Measurements from ENCODE around the gene RRN3. TPM values are rescaled to one million over a fixed set of nuclear protein-coding genes. Genes with fewer than 3 reads are reported as not detected.
"Not testable (repeated sequence)": the region's sequence is repeated elsewhere in the genome, so short reads cannot be mapped to it uniquely, and the experiment has no call there.

Gene RRN3, protein sequence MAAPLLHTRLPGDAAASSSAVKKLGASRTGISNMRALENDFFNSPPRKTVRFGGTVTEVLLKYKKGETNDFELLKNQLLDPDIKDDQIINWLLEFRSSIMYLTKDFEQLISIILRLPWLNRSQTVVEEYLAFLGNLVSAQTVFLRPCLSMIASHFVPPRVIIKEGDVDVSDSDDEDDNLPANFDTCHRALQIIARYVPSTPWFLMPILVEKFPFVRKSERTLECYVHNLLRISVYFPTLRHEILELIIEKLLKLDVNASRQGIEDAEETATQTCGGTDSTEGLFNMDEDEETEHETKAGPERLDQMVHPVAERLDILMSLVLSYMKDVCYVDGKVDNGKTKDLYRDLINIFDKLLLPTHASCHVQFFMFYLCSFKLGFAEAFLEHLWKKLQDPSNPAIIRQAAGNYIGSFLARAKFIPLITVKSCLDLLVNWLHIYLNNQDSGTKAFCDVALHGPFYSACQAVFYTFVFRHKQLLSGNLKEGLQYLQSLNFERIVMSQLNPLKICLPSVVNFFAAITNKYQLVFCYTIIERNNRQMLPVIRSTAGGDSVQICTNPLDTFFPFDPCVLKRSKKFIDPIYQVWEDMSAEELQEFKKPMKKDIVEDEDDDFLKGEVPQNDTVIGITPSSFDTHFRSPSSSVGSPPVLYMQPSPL
- total RNA-seq (10 to 100 TPM; 28.3 to 38.6 (median 32.1) TPM), polyA plus RNA-seq (10 to 100 TPM; 11.6 to 16.8 (median 12.5) TPM)
- long read RNA-seq, donor 1, partial matches to known transcripts = 0 of 3 reads
- long read RNA-seq, donor 1, other reads (novel, unspliced or antisense) = 0 of 3 reads
- long read RNA-seq, donor 2, partial matches to known transcripts = 0 of 3 reads
- long read RNA-seq, donor 2, other reads (novel, unspliced or antisense) = 0 of 3 reads

GRCh38 chr16:15093955-15094827, at the start of gene RRN3:
TSS of gene RRN3 (minus strand) at chr16:15094272. CDS start at chr16:15094233, 39 bp downstream.
- H3K27me3 ChIP-seq (replicated peaks in 1 of 7) = not testable (repeated sequence)

GRCh38 chr16:15143601-15144091, 49.6 kb upstream of the RRN3 start:
- peak overlapping the region in 2 of 8 donors; percentile 11 to 40 for H3K4me3 ChIP-seq
- H3K27me3 ChIP-seq (replicated peaks in 1 of 7); H3K36me3 ChIP-seq; intact Hi-C loops (cut with DNase I; ENCODE audit: low total_unique reads); DNase-seq; H3K9me3 ChIP-seq: not testable (repeated sequence)
- peak overlapping the region in 7 of 8 donors; percentile 22 to 75 (median 64) for H3K27ac ChIP-seq
- WGBS, 5 donors = 59 to 75% (median 66%) methylated on average over 9 to 26 of the region's 26 CpGs
- H3K4me1 ChIP-seq = peaks cover 0 to 47% (median 23%) of the 10 kb centered on the region in 6 donors

More at GRCh38 chr16:15093955-15094827, at the start of gene RRN3:
- peak; percentile 98 for DNase-seq
- peaks cover 8 to 39% (median 22%) of the 10 kb centered on the region in 6 donors for H3K4me1 ChIP-seq
- H3K27ac ChIP-seq = peak within 1 kb of the TSS; percentile 62 to 91 (median 86)
- intact Hi-C loops (cut with DNase I; ENCODE audit: low total_unique reads); H3K9me3 ChIP-seq: not testable (repeated sequence)
- TF ChIP-seq POLR2AphosphoS5 (IDR thresholded peaks at IDR 0.05) = peak; percentile 90 to 95 (median 93)
- TF ChIP-seq POLR2A (IDR thresholded peaks at IDR 0.05) = peak in 2 of 3 donors; percentile 9 to 50
- peak in 1 of 11 experiments; percentile 27 for TF ChIP-seq CTCF (IDR thresholded peaks at IDR 0.05 in 8 of 11, conservative IDR thresholded peaks at IDR 0.05 in 3 of 11)
- H3K36me3 ChIP-seq = peaks cover 0 to 32% (median 10%) of the 10 kb centered on the region in 6 donors
- H3K4me3 ChIP-seq = peak within 1 kb of the TSS; percentile 43 to 84 (median 64)
- WGBS, 5 donors = 3 to 4% (median 3%) methylated on average over 48 to 56 of the region's 56 CpGs

GRCh38 chr16:15142891-15143600, 49.0 kb upstream of the RRN3 start:
- H3K4me1 ChIP-seq = peaks cover 0 to 47% (median 23%) of the 10 kb centered on the region in 6 donors
- H3K27me3 ChIP-seq (replicated peaks in 1 of 7); intact Hi-C loops (cut with DNase I; ENCODE audit: low total_unique reads); H3K9me3 ChIP-seq; H3K36me3 ChIP-seq; H3K4me3 ChIP-seq; DNase-seq: not testable (repeated sequence)
- 73 to 100% (median 76%) methylated on average over 1 to 25 of the region's 26 CpGs; no CpG with 5 or more reads in 1 of the 5 donors for WGBS, 5 donors
- H3K27ac ChIP-seq = peak overlapping the region in 5 of 8 donors; percentile 57 to 75 (median 73)

DNA sequence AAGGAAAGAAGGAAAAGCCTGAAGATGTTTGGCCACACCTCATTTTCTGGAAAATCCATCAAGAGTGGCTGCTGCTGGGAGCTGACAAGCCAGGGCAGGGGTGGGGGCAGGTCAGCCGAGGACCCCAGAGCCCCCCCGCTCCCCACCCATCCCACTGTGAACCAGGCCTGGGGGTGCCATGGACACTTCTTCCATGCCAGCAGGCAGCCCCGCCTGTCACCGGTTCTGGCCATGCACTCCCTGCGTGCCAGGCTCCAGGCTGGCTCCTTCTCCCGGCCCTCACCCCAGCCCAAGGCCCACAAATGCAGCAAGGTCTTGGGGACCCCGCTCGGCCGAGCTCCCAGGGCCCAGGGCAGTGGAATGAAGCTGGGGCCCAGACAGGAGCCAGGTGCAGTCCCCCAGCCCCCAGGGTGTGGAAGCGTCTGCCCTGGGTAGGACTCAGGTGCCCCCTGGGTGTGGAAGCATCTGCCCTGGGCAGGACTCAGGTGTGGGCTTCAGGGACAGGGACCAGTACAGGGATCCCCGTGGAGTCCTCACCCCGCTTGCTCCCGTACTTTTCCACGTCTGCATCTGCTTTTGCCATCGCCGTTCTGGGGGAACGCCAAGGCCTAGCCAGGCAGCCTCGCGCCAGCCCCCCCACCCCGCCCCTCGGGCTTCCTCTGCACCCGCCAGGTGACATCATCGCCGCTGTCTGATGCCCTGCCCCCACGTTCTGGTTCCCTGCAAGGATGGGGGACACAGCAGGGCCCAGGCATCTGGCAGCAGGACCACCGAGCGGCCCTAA, 48.2 kb upstream of the RRN3 start:
- intact Hi-C loops (cut with DNase I; ENCODE audit: low total_unique reads); H3K27ac ChIP-seq; H3K4me3 ChIP-seq; H3K36me3 ChIP-seq; DNase-seq; H3K27me3 ChIP-seq (replicated peaks in 1 of 7); H3K9me3 ChIP-seq: not testable (repeated sequence)
- H3K4me1 ChIP-seq = peaks cover 0 to 44% (median 22%) of the 10 kb centered on the region in 6 donors
- WGBS, 5 donors = 69 to 88% (median 82%) methylated on average over 13 to 22 of the region's 27 CpGs

Measured in spleen (tissue), 13 donors.